GF-D8 (cell line): ENCODE data around the gene GLRX3.
"Not testable (repeated sequence)": the region's sequence is repeated elsewhere in the genome, so short reads cannot be mapped to it uniquely, and the experiment has no call there.

ENCODE experiments used
- DNase-seq: peaks from one replicate; lab custom pipeline; 2025; lab: John Stamatoyannopoulos, UW

GLRX3 gene

GRCh38 chr10:130136226-130137089 is at the start of gene GLRX3:
Gene GLRX3 (plus strand): TSS chr10:130136391. CDS start chr10:130136421, 30 bp downstream.
- DNase-seq, result peak; percentile 51

DNA sequence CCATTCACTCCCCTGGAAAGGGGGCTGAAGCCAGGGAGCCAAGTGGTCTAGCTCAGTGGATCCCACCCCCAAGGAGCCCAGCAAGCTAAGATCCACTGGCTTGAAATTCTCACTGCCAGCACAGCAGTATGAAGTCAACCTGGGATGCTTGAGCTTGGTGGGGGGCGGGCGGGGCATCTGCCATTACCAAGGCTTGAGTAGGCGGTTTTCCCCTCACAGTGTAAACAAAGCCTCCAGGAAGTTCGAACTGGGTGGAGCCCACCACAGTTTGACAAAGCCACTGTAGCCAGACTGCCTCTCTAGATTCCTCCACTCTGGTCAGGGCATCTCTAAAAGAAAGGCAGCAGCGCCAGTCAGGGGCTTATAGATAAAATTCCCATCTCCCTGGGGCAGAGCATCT is 45.6 kb upstream of the GLRX3 start:
- DNase-seq, result not testable (repeated sequence)

GRCh38 chr10:130099344-130099743 is 36.8 kb upstream of the GLRX3 start:
- no peak for DNase-seq

- no peak for DNase-seq
These were observed 30.5 kb upstream of the GLRX3 start for GRCh38 chr10:130105724-130106123.

DNA sequence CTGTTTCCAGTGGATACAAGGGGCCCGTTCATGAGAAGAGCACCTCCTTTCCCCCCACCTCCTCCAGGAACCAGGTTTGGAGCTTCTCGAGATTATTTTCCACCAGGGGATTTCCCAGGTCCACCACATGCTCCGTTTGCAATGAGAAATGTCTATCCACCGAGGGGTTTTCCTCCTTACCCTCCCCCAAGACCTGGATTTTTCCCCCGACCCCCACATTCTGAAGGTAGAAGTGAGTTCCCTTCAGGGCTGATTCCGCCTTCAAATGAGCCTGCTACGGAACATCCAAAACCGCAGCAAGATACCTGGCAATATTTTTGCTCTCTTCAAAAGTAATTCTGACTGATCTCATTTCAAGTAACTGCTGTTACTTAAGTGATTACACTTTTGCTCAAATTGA is 28.0 kb upstream of the GLRX3 start:
- not testable (repeated sequence) for DNase-seq

GRCh38 chr10:130108934-130109604 is 27.1 kb upstream of the GLRX3 start:
- no peak for DNase-seq

DNA sequence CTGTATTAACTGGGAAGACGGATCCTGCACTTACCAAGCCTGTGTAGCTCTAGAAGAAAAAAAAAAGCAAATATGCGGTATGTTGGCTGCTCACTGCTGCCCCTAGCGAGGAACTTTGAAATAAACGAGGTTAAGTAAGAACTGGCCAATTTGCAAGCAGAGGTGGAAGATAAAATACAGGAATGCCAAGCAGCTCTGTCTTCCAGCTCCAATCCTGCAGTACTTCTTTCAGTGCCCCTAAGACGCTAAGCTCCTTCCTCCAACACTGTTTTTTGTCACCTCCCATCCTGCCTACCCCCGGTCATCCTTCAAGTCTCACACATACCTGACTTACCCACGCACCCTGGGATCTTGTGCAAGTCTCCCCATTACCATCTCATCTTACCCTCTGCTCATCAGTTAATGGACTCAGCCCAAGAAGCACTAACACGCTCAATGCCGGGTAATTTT is 26.4 kb upstream of the GLRX3 start:
- DNase-seq, result peak; percentile 58

- peak; percentile 85 for DNase-seq
These were observed 25.7 kb upstream of the GLRX3 start, which contains the start of gene C10orf143 for GRCh38 chr10:130110246-130111112. Gene C10orf143 (minus strand): TSS chr10:130110830. CDS start chr10:130110772, 58 bp downstream.

DNA sequence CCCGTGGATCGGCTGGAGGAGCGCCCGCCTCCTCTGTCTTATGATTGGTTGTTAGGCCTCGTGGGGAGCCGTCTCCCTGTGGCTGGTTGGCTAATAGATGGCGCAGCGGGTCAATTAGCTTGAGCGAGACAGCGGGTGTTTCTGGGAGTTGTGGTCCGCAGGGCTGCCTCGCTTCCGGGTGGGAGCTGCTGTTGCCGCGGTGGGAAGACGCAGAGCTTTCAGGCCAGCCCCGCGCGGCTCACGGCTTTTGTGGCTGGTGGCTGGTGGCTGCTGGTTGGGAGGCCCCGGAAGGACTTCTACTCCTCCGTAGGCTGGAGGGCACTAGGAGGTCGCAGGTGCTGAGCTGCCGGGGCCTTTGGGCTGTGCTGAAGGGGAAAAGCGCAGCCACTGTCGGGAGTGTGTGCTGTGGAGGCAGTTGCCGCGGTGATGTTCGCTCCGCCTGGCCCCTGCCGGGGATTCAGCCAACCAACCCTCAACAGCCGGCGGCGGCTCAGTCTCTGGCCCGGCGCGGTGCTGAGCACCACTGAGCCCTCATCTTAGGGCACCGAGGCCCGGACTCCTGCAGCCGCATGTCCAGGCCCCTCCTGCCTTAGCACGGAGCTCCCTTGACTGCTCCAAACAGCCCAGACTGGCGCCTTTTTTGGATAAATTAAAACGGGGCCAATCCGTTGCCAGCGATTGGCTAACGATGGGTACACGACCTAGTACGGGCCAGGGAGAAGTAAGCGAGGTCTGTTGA is 24.9 kb upstream of the GLRX3 start:
- peak; percentile 93 for DNase-seq

GRCh38 chr10:130111852-130112180 is 24.4 kb upstream of the GLRX3 start:
- no peak for DNase-seq

GRCh38 chr10:130112821-130113220 is 23.4 kb upstream of the GLRX3 start:
- no peak for DNase-seq

GRCh38 chr10:130116942-130117341 is 19.2 kb upstream of the GLRX3 start:
- not testable (repeated sequence) for DNase-seq

- DNase-seq, result not testable (repeated sequence)
These were observed 18.7 kb upstream of the GLRX3 start for GRCh38 chr10:130117535-130117934.

- no peak for DNase-seq
These were observed 14.6 kb upstream of the GLRX3 start for GRCh38 chr10:130121486-130122079.

DNA sequence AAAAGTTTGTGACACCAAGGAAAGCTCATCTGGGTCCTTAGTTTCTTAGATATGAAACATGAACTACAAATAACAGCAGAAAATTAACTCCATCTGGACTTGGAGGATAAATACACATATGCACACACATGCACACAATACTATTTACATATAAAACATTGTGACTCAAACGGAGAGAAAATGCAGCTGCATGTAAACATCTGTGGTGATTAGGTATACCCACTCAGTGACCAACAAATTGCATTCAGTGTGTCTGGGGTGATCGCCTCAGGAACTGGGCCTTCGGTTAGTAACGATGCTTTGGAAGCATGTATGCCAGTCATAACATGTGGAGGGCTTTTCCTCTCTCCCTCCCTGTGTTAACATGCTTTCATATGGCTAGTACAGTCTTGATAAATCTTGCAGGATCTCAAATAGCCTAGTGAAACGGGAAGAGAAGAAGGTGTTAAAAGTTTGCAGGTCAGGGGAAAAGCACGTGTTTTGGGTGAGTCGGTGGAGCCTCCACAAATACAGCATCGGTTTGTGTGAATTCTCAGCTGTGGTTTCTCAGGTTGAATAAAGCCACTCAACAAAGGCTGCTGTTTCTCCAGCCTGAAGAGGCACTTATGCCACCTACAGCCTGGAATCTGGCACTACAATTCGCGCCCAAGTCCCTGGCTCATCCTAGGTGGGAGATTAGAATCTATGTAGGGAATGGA is 8.7 kb upstream of the GLRX3 start:
- no peak for DNase-seq

DNA sequence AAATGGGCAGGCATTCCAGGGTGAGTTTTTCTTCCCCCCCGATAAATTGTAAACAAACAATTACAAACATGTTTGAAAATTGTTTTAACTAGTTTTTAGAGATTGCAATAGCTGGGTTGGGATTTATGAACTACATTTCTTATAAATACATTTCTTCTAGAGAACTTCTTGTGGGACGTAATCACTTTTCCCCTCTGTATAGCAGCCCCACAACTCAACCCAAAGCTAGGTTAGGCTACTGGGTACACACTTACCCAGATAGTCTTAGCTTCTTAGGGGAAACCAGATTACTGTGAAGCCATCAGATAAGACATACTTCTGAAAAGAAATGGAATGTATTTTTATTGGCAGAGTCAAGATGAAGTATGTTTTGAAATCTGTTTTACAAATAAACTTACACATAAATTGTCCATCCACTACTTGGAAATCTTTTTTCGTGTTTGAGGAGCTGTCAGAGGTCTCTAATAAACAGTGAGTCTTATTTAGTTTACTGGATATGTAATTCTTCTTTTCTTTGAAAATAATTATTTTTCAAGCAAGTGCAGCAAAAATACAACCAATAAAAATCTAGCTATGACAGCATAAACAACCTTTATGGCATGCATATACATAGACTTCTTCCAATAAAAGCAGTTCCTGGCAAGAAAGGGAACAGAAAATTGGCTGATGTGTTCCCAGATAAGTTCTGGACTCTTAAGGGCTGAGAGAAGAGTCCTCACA is 8.0 kb upstream of the GLRX3 start:
- no peak for DNase-seq

GRCh38 chr10:130128922-130129321 is 7.3 kb upstream of the GLRX3 start:
- no peak for DNase-seq

GRCh38 chr10:130135676-130136225 is 440 bp upstream of the GLRX3 start:
- DNase-seq, result no peak

DNA sequence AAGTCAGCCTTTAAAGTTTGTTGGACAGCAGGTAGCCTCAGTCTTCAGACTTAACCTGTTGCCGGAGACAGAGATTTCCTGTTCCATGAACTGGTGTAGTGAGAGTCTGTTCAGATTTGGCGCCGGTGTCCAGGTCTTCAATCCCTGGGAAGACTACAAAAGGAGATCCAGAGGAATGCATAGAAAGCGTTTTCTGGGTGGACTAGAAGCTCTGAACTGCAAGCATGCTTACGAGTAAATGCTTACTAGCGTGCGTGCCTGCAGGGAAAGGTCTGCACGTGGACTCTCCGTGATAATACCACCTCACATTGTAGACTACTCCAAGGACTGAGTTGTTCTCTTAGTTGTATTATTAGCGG is 878 bp downstream of the GLRX3 start:
- peak; percentile 6 for DNase-seq
